GM21515 (cell line): ENCODE data around the gene TMCC2.
"Not testable (repeated sequence)": the region's sequence is repeated elsewhere in the genome, so short reads cannot be mapped to it uniquely, and the experiment has no call there.

Source experiments
- ATAC-seq: cut with Tn5 transposase; IDR thresholded peaks from one replicate; pipeline ENCODE4 v1.9.1; 2021; ENCODE audit not compliant: unreplicated experiment

TMCC2 gene, protein sequence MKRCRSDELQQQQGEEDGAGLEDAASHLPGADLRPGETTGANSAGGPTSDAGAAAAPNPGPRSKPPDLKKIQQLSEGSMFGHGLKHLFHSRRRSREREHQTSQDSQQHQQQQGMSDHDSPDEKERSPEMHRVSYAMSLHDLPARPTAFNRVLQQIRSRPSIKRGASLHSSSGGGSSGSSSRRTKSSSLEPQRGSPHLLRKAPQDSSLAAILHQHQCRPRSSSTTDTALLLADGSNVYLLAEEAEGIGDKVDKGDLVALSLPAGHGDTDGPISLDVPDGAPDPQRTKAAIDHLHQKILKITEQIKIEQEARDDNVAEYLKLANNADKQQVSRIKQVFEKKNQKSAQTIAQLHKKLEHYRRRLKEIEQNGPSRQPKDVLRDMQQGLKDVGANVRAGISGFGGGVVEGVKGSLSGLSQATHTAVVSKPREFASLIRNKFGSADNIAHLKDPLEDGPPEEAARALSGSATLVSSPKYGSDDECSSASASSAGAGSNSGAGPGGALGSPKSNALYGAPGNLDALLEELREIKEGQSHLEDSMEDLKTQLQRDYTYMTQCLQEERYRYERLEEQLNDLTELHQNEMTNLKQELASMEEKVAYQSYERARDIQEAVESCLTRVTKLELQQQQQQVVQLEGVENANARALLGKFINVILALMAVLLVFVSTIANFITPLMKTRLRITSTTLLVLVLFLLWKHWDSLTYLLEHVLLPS

DNA sequence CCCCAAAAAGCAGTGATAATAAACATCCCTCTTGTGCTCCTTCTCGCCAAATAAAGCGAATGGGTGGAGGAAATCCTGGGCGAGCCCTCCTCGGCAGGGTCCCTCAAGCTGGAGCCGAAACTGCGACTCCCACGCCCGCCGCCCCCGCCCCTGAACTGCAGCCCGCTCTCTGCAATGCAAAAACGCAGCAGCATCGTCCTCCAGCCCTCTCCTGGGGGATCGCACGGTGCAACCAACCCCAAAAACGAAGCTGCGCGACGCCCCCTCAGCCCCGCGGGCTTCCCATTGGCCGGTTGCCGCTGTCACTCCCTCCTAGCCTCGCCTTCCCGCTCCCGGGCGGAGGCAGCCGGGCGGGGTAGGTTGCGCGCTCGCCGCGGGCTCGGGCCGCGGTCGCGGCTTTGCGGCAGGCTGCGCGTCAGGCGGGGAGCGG is at the start of gene TMCC2:
TSS of gene TMCC2 (plus strand) at position 363 of the 430 bp plus-strand sequence. CDS start 619 bp downstream, outside the sequence.
- ATAC-seq = peak; percentile 85

DNA sequence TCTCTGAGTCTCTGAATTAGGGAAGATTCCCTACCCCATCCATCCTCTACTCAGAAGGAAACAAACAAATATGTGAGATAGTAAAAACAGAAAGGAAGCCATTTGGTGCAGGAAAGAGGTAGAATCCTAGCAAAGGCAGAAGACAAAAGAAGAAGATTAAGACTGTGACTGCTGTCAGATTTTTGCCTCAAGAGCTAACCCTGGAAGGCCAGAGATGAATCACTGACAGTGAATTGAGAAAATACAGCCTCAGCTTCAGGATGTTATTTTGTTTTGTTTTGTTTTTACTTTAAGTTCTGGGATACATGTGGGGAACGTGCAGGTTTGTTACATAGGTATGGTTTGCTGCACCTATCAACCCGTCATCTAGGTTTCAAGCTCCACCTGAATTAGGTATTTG is 47.9 kb upstream of the TMCC2 start:
- ATAC-seq = no peak

DNA sequence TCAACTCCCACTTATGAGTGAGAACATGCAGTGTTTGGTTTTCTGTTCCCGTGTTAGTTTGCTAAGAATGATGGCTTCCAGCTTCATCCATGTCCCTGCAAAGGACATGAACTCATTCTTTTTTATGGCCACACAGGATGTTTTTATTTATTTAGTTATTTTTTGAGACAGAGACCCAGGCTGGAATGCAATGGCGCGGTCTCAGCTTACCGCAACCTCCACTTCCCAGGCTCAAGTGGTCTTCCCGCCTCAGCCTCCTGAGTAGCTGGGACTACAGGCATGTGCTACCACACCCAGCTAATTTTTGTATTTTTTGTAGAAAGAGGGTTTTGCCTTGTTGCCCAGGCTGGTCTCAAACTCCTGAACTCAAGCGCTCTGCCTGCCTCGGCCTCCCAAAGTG is 47.4 kb upstream of the TMCC2 start:
- ATAC-seq = not testable (repeated sequence)

DNA sequence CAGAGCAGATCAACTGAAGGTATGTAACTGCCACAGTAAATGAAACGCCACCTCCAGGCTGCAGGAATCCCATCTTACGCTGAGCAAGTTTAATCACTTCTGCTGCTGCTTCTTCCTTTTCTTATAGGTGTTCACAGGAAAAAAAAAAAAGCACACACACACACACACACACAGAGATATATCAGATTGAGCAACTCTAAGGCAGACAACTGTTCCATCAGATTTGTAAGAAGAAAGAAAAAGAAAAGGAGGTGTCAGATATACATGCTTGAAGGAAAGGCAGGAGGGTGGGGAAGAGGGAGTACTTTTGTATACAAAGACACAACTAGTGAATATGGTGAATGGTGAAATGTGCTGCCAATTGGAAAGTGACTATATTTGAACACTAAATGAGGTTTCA is 44.8 kb upstream of the TMCC2 start:
- no peak for ATAC-seq

DNA sequence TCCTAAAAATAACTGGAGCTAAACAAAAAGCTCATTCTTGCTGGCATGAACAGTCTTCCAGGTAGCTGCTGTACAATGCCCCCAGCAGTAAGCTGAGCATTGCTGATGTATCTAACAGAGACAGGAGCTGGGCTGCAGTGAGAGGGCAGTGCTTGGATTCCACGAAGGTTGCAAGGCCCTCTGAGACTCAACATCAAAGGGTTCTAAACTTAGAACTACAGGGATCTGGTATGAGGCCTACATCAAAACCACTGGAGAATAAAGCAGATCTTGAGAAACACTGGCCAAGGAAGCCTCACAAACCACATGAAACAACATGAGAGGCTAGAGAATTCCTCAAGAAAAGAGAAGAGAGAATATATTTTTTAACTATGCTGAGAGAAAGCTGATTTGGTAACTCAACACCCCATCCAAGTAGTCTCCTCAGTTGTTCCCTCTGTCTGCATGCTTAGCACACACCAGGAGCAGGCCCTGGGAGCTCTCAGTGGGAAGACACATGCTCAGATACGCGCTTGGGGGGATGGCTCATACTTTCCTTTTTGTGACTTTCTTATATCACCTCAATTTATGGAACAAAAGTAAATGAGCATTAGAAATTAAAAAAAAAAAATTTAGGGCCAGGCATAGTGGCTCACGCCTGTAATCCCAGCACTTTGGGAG is 43.9 kb upstream of the TMCC2 start:
- no peak for ATAC-seq

DNA sequence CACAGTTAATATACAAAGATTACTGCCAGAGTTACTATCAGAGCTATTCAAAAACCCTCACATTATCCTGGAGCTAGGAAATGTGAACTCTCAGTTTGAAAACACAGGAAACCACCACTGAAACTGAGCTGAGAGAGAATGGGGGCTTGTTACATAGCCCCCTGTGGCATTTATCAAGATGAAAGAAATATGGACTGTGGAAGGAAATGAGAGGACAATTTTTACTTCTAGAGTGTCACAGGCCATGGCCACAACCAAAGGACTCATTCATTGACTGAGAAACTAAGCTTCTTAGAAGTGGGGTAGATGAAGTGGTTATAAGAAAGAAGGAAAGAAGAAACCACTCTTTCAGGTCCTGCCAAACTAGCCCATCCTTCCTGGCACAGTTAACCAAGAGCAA is 41.6 kb upstream of the TMCC2 start:
- ATAC-seq = no peak

DNA sequence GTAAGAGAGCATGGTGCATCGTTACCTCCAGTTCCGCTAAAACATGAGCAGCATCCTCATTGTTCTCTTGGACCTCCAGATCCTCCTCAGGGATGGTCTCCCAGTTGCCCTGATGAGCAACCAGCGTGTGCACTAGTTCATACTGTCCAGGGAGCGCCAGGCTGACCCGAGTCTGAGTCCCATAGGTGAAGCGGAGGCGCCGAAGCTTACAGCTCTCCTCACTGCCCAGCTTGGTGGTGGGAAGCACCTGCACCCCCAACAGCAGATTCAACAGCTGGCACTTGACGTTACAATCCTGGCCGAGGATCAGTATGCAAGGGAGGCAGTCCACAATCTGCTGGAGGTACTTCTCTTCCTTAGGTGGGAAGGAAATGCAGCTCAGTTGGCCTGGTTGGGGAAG is 40.3 kb upstream of the TMCC2 start:
- no peak for ATAC-seq

DNA sequence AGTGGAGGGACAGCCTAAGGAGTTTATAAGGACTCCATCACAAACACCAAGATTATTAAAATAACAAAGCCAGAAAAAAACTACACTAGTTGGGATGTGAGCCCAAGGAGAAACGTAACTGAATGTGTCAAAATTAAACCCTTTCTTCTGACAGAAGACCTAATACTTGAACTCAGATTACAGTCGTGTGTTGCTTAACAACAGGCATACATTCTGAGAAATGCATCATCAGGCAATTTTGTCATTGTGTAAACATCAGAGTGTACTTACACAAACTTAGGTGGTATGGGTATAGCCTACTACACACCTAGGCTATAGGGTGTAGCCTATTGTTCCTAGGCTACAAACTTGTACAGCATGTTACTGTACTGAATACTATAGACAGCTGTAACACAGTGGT is 39.6 kb upstream of the TMCC2 start:
- no peak for ATAC-seq

DNA sequence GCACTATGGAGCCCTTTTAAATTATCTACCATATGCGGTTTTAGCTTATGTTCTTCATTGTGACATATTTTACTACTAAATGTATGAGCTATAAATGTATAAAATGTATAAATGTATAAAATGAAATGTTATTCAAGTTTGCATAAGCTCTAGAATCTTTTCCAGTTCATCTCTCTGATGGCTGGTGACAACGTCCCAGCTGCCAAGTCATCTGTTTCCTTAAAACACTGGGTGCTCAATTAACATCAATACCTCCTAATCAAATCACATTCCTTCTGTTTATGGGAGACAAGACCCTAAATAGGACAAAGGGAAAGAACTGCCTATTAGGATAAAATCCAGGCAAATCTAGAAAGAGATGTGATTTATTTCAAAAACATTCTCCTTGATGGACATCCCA is 39.1 kb upstream of the TMCC2 start:
- no peak for ATAC-seq

DNA sequence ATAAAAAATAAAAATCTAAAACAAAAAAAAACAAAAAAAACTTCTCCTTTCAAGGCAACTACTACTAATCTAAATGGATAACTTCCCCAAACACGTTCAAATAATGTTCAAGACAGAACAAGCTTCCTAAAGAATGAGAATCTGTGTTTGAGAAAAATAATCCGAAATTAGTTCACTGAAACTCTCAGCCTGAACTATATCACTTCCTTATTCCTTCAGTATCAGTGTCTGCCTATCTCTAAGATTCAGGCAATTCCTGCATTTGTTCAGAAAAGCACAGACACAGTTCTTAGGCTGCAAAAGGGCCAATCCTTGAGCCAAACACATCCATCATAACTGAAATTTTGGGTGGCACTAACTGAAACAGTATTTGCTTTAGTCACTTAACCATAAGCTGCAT is 38.6 kb upstream of the TMCC2 start:
- ATAC-seq = no peak

DNA sequence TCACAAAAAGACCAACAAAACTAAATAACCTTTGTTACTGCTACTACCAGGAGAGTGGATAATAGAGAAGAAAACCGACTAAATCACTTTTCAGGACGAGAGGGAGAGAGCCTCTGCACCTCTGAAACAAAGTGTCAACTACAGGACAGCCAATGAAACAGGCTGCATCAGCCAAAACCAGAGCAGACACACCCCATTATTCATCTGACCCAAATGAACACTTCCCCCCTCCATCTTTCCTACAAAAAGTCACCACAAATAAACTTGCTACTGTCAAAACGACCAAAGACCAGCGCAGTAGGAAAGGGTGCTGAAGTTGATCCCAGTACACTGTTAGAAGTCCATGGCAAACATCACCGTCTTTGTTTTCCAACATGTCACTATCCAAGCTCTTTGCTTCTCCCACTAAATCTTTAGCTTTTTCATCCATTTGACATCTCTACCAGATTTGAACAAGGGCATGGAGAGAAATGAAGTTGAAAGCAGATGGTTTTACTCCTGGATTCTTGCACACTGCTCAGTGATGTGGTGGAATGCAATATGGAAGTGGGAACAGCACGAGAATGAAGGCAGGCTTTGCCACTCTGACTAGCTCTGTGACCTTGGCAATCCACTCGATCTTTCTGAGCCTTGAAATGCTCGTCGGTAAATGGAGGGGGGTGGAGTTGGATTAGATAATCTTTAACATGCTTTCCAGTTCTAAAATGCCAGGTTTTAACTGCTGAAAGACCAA is 36.7 kb upstream of the TMCC2 start:
- no peak for ATAC-seq

DNA sequence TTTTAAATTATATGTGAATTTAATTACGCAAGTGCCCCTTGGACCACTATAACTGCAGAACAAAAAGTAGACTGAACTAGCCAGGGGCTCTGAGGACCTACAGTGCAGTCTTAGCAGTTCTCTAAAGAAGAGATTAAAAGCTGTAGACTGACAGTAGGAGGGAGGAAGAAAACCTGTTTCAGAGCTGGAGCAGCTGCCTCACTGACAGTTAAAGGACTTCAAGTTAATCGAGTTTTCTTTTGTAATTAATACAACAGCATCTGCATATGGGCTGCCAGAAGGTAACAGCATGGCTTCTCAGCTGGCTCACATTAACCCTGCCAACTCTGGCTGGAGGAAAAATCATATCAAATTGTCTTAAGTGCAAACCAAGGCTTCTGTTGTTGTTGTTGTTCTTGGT is 36.1 kb upstream of the TMCC2 start:
- ATAC-seq = no peak

DNA sequence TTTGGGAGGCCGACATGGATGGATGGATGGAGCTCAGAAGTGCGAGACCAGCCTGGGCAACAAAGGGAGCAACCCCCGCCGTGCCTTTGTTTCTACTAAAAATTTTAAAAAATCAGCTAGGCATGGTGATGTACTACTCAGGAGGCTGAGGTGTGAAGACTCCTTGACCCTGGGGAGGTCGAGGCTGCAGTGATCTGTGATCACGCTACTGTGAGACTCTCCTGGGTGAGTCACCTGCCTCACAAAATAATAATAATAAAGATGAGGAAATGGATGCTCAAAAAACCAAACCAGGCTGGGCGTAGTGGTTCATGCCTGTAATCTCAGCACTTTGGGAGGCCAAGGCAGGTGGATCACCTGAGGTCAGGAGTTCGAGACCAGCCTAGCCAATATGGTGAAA is 35.5 kb upstream of the TMCC2 start:
- no peak for ATAC-seq

DNA sequence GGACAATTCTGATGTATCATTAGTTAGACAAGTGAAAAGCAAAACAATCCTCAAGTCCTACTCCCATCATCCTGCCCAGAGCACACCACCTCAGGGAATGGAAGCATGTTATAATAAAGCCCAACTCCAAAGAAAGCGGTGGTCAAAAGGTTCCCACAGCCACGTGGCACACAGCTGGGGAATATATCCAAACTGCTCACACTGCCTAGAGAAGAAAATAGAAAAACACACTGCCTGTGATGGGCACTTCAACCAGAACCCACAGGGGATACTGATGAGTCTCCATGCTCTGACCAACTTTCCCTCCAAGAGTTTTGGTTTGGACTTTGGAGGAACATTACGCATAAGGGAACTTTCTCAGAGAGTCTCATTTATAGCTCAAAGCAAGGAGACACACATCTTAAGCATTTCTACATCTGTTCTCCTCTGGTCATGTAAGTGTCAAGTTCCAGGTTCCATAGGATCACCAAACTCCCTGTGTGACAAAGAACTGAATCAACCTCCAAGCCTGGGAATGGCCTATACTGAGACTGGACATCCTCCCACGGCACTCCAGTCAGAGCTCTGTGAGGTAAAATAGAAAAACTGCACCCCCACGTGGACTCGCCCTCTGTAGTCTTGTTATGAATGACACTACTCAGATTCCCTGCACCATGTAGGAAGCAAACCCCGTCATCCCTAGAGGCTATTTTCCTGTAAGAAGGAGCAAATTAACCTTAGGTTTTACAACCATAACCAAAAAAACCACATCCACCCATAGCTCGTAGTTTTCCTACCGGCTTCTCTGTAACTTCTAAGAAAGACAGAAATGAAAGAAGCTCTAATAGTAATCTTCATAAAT is 28.4 kb upstream of the TMCC2 start:
- no peak for ATAC-seq

DNA sequence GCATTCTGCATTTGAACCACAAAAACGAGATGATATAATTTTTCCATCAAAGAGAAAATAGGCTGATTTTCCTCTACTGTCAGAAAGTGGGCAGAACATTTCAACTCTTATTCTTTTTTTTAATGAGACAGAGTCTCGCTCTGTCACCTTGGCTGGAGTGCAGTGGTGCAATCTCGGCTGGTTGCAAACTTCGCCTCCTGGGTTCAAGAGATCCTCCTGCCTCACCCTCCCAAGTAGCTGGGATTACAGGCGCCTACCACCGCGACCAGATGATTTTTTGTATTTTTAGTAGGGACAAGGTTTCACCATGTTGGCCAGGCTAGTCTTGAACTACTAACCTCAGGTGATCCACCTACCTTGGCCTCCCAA is 27.8 kb upstream of the TMCC2 start:
- ATAC-seq = no peak

DNA sequence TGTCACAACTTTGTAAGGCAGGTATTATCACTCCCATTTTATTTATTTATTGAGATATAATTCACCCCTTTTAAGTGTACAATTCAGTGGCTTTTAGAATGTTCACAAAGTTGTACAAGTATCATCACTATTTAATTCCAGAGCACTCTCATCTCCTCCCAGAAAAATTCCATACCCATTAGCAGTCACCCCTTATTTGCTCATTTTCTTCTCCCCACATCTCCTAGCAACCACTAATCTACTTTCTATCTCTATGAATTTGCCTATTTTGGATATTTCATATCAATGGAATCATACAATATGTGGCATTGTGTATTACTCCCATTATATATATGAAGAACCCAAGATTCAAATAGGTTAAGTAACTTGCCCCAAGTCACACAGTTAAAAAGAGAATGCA is 23.2 kb upstream of the TMCC2 start:
- ATAC-seq = no peak

DNA sequence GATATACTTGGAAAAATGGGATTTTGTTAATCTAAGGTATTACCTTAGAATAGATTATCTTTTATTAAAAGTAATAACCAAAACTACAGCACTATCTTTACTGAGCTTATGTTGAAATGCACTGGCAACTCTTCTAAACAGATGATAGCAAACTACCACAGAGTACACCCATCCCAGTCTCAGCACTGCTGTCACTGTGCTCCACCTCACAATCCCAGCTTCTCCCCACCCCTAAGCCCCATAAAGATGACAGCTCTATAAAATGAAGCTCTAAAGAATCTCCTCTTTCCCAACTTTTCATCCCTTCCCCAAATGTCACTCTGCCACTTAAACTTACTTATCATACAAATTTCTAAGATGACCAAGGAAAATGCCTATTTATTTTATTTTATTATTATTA is 22.7 kb upstream of the TMCC2 start:
- no peak for ATAC-seq

DNA sequence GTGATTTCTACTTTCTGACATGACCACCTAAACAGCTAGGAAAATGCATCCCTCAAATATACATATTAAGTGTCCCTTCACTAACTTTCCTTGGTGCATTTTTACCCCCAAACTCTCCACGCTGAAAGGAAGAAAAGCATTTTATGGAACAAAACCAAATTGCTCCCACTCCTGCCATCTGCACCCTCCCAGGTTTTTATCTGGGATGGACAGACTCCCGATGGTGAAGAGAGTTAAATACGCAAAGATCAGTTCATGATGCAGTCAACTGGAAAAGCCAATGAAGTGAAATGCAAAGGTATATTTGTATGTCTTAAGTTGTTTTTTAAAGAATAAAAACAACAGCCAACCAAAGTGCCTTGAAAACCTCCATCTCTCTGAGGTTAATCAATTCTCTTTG is 18.9 kb upstream of the TMCC2 start:
- ATAC-seq = no peak

DNA sequence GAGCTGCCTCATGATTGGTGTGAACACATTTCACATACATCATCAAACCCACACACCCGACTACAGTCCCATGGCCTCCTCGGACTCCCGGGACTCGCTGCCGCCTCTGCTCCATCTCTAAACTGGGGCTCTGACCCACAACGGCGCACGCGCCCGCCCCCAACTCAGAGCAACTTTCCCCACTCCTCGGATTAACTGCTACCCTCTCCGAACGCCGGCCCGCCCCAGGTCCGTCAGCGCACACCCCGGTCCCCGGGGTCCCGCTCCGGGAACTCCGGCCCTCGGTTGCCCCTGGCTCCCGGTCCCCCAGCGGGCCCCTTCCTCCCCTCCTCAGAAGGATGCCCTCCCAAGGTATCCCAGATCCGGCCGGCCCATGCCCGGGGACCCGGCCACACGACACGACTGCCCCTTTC is 17.0 kb upstream of the TMCC2 start:
- peak; percentile 7 for ATAC-seq

DNA sequence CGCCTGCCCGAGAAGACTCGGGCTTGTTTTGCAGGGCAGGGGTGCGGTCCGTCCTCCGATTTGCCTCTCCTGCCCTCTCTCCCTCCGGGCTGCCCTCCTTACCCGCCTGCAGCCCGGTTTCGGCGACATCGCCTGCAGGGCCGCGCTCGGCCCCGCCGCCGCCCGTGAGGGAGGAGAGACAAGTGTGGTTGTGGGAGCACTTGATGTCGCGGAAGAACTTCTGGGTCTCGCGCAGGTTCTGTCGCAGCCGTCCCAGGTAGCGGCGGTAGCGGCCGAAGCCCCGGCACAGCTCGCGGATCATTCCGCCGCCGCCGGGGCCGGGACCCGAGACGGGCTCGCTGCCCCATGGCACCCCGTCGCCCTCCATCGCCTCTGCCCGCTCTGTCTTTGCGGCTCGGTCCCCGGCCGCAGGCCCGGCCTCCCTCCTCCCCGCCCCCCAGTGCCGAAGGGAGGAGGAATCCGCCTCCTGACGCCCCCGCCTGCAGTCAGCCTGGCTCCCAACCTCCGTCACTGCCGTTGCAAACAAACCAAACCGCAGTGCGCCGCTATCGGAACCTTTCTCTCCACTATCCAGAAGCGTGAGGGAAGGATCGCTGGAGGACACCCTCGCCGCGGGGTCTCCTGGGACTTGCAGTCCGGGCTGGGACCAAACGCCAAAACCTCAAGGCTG is 16.4 kb upstream of the TMCC2 start, which contains the start of gene DSTYK:
TSS of gene DSTYK (minus strand) at position 534 of the 670 bp plus-strand sequence. CDS start at position 367, 167 bp downstream.
- ATAC-seq = peak; percentile 86
